Glomerular visceral epithelial cell (primary cell): ENCODE results near the gene TNNT3.

Source experiments
- DNase-seq: peaks from one replicate; pipeline ENCODE4 v3.0.0-alpha.2; 2016; ENCODE audit errors: extremely low spot score

Gene TNNT3

DNA sequence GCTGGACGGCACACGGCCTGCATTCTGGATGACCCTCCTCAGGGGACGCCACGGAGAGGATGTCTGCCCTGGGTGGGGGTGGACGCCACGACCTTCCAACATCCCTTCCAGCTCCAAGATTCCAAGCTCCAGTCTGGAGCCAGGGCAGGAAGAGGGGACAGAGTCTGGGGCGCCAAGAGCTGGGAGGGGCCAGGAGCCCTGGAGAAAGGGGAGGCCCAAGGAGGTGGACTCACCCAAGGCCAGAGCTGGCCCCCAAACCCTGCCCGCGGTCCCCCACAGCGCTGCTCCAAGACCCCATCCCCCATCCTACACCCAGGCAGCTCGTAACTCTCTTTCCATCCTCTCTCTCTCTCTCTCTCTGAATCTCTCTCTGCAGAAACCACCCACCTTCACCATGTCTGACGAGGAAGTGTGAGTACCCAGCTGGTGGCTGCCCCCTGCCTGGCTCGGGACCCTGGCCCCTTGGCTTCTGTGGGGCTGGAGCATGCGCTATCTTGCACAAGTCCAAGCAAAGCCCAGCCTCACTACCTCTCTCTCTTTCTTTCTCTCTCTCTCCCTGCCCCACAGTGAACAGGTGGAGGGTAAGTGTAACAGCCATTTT, 3.1 kb downstream of the TNNT3 start:
- no peak for DNase-seq

DNA sequence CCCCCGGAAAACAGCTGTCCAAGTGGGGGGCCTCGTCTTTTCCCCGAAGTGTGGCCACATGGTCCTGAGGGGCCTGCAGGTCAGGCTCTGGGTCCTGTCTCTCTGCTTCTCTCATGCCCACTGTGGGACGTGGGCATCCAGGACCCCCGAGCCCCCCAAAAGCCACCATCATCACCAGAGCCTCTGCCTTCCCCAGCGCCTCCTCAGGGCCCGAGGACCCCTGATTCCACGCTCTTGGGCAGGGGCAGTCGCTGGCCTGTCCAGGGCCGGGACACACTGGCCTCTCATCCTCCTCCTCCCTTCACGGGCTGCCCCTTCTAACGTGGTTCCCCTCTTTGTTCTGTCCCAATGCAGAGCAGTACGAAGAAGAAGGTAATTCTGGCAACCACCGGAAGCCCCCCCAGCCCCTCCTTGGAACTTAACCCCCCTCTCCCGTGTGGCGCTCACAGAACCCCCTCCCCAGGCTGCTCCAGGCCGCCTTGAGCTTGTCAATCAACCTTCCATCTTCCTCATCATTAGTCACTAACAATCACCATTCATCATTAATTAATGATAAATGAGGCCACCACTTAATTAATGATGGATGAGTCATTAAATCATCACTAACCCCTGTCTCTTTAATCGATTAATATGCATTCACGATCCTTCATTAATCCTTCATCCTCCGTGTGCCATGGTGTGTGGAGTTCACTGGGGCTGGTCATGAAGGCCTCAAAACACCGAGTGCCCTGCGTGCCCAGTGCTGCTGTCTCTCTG, 3.9 kb downstream of the TNNT3 start:
- no peak for DNase-seq

DNA sequence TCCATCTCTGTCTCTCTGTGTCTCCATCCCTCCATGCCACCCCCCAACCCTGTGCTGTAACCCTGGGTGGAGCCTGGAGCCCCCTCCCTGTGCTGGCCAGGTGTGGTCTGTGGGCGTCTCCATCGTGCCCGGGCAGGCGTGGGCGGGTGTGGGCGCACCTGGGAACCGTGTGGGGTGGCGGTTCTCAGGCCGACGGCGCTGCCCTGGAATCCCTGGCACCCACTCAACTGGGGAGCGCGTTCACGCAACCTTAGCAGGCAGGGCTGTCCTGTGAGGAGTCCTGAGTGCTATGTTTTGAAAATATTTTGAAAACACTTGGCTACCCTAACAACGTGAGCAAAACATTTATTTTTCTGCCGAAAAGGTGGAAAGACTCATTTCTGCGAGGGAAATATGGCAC, 4.7 kb downstream of the TNNT3 start:
- DNase-seq = no peak

DNA sequence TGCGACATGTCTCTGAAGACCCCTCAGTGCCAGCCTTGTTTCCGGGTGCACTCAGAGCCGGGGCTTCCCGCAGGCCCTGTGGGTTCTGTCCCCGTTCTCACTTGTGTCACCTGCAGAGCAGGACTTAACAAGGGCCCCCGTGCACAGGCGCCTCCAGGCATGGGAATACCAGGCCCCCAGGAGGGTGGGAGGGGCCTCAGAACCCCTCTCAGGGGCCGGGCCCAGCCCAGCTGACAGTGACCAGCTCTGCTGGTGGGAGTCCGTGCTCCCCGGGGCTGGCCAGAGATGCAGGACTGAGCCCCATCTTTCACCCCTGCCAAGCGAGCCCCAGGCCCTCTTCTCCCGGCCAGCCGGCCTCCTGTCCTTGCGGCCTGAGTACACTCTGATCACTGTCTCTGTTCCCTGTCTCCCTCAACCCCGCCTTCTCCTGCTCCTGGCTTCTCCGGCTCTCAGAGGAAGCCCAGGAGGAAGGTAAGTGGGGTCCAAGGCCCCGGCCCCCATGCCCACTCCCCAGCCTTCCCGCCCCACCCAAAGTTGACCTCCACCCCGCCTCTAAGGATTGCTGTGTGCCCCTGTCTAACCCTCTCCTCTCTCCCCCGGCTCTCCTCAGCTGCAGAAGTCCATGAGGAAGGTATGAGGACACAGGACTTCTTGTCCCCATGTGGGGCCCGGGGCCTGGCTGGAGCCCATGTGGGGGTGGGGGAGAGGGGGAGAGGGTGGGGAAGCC, 5.3 kb downstream of the TNNT3 start:
- no peak for DNase-seq

DNA sequence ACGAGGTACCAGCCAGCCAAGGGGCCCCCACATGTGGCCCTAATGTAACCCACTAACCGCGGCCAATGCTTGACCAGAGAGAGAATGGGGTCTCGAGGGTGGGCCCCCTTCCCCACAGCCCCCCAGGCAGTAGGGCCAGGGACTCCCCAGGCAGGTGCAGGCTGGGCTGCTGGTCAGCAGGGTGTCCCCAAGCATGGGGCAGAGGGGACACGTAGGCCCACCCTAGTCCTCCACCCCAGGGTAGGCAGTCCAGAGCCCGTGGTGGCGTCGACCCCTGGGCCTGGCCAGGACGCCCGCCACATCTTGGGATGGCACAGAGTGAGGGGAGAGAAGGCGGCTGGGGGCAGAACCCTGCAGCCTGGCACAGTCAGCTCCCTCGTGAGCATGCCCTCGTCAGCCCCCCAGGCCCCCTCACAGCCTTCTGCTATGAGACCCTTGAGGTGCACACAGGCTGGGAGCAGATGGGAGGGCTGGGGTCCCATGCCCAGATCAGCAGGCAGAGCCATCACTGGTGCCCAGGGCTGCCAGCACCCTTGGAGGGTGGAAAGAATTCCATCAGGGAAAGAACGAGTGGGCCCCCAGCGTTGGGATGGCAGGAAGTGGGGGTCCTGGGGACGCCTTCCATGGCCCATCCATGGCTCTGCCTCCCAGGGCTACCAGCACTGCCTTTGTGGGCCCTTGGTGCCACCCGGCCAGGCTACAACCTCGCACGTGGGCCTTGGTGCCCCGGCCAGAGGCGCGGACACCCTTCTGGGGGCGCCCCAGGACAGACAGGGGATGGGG, 6.1 kb downstream of the TNNT3 start:
- no peak for DNase-seq

DNA sequence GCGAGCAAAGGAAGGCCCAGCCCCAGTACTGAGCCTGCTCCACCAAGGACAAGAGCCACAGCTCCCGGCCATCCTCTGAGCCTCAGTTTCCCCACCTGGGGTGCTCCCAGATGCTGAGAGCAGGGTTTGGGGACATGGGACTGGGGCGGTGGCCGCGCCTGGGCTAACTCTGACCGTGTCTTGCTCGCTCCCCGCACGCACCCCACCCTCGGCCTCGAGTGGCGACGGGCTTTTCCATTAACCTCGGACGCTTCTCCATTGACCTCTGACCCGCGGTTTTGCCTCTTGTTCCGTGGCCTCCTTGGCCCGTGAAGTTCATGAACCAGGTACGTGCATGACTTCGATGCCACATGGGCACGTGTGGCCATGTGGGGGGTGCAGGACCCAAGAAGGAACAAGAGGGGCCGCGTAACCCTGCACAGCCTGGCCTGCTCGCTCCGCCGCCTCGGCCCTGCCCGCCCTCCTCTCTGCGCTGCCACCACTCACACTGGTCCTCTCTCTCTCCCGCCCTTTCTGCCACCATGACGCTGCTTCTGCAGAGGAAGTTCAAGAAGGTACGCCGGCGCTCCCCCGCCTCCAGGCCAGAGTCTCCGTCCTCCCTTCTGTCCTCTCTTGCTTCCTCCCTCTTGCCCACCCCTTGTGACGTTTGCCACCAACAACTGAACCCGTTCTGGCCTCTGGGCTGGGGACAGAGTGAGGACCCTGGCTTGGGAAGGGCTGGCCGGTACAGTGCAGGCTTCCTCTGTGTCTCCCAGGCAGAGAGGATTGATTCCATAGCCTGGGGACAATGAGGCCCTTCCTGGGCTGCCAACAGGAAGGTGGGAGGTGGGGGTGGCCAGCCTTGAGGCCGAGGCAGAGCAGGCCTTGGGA, 6.9 kb downstream of the TNNT3 start:
- no peak for DNase-seq

DNA sequence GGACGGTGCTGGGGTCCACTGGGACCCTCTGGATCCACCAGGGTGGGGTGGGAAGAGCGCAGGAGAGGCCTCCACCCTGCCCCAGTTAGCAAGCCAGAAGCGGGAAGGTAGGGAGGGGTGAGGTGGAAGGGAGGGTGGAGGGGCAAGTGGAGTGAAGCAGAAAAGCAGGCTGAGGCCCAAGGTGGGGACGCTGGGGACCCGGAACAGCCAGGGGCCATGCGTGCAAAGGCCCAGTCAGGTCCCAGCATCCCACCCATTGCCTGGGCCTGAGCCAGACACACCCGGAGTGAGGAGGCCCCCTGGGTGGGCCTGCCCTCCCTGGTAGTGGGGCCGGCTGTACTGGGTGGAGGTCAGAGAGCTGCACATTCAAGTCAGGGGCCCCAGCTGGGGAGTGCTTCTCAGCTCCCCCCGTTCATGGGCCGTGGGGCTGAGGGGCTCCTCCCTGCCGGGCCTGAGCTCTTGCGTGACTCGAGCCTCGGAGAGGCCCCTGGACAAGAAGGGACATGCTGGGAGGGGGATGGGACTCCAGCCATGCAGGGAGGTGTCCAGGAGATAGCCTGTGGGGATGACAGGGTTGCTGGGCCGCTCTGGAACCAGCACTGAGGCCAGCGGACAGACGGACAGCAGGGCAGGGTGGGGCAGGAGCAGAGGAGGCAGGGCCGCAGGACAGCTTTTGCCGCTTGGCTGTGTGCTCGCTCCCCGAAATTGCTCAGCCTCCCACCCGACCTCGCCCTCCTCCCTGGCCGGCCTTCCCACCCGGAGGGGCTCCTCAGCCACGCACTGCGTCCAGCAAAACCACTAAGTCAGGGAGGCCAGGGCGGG, 7.7 kb downstream of the TNNT3 start:
- DNase-seq = no peak

DNA sequence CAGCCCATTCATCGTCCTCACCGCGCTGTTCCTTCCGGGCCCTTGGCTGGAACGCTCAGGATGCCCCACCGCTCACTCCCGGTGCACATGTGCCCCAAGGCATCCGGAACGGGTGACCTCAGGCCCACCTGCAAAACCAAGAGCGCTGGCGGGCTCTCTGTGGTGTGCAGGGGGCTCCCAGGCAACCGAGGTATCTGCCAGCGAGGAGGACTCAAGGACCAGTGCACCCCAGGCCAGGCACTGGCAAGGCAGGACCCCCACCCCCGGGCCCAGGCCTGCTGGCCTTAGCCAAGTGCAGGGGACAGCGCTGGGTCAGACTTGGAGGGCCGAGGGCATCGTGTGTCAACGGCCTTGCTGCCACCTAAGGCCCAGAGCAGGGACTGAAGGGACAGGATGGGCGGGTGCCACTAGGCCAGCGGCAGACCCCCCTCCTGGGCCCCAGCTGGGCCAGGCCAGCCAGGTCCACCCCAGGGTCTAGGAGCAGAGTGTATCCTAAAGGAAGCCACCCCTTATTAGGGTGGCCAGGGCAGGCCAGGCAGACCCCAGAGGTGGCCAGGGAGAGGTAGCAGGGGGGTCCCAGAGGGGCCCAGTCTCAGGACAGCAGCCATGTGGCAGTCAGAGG, 8.5 kb downstream of the TNNT3 start:
- DNase-seq = no peak

DNA sequence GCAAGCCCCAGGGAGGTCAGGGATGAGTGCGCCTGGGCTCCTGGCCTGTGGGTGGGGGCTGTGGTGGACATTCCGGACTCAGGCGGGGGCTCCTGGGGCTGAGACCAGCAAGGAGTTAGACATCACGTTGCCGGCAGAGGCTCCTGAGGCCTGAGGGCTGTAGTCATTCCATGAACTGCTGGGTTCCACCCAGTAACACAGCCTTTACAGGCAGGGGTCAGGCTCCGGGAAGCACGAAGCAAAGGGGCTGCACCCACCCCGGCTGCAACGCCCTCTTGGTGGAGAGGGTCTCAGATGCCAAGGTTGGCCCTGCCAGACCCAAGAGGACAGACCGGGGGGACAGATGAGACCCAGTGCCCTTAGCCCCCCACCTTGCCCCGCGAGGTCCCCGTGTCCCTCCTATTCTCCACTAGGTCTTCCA, 9.0 kb downstream of the TNNT3 start:
- DNase-seq = no peak

DNA sequence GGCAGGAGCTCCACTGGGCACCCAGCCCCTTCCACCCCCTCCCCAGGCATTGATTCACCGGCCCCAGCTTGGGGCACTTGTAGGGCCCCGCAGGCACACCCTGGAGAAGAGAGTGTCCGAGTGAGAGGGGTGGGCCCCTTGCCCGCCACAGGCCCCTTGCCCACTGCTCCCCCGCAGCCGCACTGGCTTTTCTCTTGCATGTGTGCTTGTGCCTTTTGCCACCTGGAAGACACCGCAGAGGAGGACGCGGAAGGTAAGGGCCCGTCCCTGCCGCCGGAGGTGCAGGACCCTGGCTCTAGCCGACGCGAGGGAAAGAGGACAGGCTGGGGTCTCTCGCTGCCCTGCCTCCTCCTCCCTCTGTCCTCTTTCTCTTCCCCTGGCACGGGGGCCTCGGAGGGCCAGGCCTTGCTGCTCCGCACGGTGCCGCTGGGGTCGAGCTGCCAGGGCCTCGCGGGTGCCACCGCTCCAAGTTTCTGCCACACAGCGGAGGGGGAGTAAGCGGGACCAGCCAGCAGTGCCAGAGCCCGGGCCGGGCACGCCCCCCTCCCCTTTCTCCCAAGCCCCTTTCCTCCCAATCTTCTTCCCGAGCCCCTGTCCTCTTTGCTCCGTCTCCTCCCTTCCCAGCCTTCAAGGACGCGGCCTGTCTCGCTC, 9.5 kb downstream of the TNNT3 start:
- no peak for DNase-seq

DNA sequence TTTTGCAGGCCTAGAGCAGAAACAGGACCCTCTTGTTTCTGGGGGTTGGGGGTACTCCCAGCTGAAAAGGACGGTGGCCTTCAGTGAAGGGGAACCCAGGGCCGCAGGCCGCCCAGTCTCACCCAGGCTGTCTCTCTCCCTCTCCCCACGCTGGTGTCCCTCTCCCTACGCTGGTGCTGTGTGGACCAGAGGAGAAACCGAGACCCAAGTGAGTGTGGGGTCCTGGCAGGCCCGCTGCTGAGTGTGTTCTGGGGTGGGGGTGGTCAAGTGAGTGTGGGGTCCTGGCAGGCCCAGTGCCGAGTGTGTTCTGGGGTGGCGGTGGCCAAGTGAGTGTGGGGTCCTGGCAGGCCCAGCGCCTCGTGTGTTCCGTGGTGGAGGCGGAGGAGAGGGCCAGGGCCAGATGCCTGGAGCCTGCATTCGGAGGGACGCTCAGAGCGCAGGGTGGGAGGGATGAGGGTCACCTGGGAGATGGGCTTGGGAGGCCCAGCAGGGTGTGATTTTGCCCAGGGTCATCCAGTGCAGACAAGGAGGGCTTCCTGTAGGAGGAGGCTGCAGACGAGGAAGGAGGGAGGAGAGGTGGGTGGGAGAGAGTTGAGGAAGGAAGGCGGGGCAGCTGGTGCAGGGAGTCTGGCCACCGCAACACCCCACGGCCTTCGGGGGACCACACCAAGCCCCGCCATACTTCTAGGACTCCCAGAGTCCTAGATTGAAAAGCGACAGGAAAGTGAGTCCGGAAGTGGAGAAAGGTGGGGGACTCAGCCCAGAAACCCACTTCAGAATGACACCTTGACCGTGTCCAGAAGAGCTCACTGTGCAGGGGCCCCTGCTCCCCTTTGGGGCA, 10.3 kb downstream of the TNNT3 start:
- DNase-seq = no peak

DNA sequence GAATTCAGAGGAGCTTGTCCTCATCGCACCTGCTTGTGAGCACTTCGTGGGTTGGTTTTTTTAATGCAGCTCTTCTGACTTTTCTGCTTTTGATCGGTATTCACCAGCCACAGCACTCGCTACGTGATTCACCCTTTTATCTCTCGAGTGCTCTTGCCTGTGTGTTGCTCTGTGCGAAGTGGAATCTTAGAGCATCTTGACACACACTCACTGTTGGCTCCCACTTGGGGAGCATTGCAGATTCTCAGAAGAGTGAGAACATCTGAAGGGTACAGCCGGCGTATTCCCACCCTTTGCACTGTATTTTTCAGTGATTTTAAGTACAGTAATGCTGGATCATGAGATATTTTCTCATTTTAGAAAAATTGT, 10.9 kb downstream of the TNNT3 start:
- DNase-seq = no peak

DNA sequence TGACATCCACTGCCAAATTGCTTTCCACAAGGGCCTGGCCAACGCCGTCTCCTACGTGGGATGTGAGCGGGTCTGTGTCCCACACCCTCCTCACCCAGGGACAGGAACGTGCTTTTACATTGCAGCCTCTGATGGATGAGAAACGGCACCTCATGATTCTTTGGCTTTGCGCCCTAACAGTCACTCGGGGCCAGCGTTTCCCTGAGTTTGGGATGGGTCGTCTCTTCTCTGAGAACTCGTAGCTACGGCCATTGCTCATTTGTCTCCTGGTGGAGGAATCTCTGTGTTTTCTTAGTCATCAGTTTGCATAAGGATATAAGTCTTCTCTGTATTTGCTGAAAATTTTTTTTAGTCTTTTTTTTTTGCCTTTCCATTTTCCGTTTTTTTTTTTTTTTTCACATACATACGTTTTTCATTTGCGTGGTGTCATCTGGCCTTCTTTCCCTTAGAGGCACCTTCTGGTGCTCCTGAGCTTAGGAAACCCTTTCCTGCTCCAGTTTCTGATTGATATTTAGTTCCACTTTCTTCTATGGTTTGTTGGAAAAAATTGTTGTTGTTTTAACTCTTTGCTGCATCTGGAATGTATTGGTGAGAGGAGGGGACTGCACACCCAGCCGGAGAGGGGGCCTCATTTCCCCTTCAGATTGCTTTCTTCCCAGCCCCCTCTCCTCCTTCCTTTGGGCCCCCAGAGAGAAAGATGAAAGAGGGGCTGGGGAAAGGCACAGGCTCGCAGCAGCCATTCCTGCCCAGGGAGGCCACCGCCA, 12.0 kb downstream of the TNNT3 start:
- DNase-seq = no peak

DNA sequence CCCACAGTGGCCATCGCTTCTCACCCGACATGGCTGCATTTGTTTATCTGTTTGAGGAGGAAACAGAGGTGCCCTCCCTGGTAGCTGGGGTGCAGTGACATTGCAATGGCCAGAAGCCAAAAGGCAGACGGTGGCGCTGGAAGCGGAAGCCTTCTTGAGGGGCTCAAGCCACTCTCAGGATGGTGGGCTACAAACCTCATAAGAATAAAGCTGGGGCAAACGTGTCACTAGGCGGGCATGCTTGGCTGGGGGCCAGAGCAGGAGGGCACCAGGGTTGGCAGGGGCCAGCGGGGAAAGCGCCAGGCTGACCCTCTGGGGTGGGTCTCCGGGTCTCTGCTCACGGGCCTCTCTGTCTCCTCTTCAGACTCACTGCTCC, 12.6 kb downstream of the TNNT3 start:
- DNase-seq = no peak

DNA sequence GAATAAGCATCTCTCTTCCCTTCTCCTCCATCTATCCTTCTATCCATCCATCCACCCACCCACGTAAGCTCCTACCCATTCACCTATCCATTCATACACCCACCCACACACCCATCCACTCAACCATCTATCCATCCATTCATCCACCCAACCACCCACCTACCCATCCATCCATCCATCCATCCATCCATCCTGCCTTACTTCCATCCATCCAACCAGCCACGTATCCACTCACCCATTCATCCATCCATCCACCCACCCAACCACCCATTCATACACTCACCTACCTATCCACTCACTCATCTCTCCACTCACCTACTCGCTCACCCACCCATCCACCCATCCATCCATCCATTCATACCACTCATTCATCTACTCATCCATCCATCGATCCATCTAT, 13.2 kb downstream of the TNNT3 start:
- DNase-seq = no peak

DNA sequence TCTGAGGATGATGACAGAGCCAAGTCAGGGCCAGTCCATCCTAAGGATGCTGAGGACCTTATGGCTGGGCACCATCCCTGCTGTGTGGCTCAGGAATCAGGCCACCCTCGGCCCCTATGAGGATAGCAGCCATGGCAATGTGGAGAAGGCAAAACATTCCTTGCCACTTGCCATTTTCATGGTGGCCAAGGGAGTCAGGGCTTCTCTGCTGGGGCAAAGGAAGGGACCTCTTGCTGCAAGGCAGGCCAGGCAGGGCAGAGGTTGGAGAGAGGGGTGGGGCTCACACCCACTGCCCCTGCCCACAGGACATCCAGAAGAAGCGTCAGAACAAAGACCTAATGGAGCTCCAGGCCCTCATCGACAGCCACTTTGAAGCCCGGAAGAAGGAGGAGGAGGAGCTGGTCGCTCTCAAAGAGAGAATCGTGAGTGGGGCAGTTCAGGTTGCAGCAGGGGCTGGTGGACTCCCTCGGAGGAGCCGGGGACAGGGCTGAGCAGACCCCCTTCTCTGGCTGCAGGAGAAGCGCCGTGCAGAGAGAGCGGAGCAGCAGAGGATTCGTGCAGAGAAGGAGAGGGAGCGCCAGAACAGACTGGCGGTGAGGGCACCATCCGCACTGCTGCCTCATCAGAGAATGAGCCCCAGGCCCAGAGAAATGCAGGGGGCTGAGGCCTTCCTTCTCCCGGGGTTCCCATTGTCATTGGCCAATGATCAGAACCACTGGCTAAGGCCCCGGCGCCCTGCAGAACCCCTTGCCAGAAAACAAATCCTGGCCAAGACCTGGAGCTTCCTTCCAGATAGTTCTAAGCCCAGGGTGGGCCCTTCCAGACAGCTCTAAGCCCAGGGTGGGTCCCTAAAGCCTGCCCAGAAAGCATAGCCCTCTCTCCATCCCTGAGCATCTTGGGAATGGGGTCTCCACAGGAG, 14.2 kb downstream of the TNNT3 start:
- DNase-seq = no peak
